Measurements from ENCODE around the gene SLC66A2. TPM values are rescaled to one million over a fixed set of nuclear protein-coding genes. Genes with fewer than 3 reads are reported as not detected.

Gene SLC66A2
- total RNA-seq, 1 donor from 2014 or later, result 34.4 TPM

GRCh38 chr18:79852561-79853302 is 98.7 kb downstream of the SLC66A2 start:
- Mint-ChIP-seq H3K4me1 (peaks cover 18% of the 10 kb centered on the region), H3K27ac (no peak overlapping the region), H3K4me3 (no peak overlapping the region), H3K36me3 (no peaks in the 10 kb centered on the region), H3K9me3 (no peaks in the 10 kb centered on the region), H3K27me3 (ENCODE audit: low read depth) (peaks cover 6% of the 10 kb centered on the region)
- no peak for TF ChIP-seq CTCF (IDR thresholded peaks at IDR 0.05; ENCODE audit: unreplicated experiment)
- DNase-seq (ENCODE audit: low spot score in 2 of 2, unreplicated experiment in 2 of 2), result no peak

Other genes with a start within 250 kb of the SLC66A2 start
- gene KCNG2, start 153.7 kb downstream of the SLC66A2 start, total RNA-seq, result 0.14 TPM in 1 of 3 replicates, not detected in the others
- 31.8 to 35.4 TPM (median 33.9 TPM) in 3 replicates for gene HSBP1L1, start 13.0 kb upstream of the SLC66A2 start, total RNA-seq
- gene TXNL4A, start 36.9 kb upstream of the SLC66A2 start, total RNA-seq, result 77.2 to 79.9 TPM (median 79.5 TPM) in 3 replicates
- 35.3 to 38.3 TPM (median 37.5 TPM) in 3 replicates for gene RBFA, start 82.8 kb upstream of the SLC66A2 start, total RNA-seq
- 32.2 to 33.9 TPM (median 33.1 TPM) in 3 replicates for gene ADNP2, start 157.6 kb upstream of the SLC66A2 start, total RNA-seq

Data from mesothelial cell of epicardium (in vitro differentiated cells).